Stimulated activated CD8-positive, alpha-beta memory T cell treated with anti-CD3 and anti-CD28 coated beads, Interleukin-12 subunit alpha, Interleukin-12 subunit beta, amount 100 ng/mL, for 24 hours (primary cell): ENCODE data around the gene ABCD2.
"Not testable (repeated sequence)": the region's sequence is repeated elsewhere in the genome, so short reads cannot be mapped to it uniquely, and the experiment has no call there.

Experiments used
- DNase-seq: peaks from one replicate; pipeline ENCODE4 v3.0.0-alpha.2; 2020; ENCODE audit errors: extremely low read depth

Gene ABCD2

GRCh38 chr12:39538679-39539104 is 80.9 kb downstream of the ABCD2 start:
- no peak for DNase-seq

- no peak for DNase-seq
These were observed 85.7 kb downstream of the ABCD2 start for GRCh38 chr12:39533951-39534350.

DNA sequence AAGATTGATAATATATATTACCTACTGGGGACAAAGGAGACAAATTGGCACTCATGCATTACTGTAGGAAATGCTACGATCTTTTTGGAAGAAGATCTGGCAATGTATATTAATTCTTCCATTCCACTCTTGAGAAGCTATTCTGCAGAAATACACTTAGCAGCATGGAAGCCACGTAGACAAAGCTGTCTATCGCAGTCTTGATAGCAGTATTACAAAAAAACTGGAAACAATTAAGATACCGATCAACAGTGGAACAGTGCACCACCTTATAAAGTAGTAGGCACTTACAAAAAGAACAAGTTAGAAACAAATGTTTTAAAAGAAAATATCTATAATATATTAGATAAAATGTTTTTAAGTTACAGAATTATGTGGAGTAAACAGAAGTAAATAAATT is 87.2 kb downstream of the ABCD2 start:
- DNase-seq: no peak

- DNase-seq: no peak
These were observed 92.6 kb downstream of the ABCD2 start for GRCh38 chr12:39526974-39527373.

- not testable (repeated sequence) for DNase-seq
These were observed 97.4 kb downstream of the ABCD2 start for GRCh38 chr12:39522167-39522566.

- DNase-seq: no peak
These were observed 109.6 kb downstream of the ABCD2 start for GRCh38 chr12:39510001-39510400.

- DNase-seq: no peak
These were observed 114.0 kb downstream of the ABCD2 start for GRCh38 chr12:39505554-39505953.

DNA sequence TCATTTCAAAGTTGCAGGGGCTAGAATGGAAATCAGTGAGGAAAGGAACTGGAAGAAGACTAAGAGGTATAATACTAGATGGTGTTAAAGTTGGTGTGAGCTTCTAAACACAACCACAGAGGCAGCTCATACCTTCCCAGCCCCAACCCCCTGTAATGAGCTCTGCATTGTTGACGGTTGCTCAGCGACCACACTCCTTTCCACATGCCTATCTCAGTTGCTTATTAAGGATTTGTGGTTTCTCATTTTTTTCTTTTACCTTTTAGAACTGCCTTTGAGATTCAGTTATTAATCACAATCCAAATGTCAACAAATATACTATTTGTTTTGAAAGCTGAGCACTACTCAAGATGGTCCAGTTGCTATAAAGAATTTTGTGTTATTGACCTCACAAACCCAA is 114.6 kb downstream of the ABCD2 start:
- DNase-seq: no peak

DNA sequence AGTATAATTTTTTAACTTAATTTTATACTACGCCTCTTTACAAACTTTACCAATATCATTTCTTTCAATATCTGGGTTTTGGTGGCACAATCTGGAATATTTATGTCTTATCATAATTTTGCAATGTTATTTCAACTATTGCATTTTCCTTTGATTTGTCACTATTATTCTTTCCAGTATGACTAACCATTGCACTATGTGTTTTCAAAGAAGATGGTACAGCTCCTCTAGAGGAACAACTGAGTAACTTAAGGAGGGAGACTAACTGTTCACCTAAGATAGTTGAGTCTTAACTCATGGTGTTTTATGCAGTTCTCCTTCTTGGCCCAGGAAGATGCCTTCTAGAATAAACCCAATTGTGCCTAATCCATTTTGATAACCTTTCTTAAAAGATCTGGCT is 116.2 kb downstream of the ABCD2 start:
- no peak for DNase-seq

GRCh38 chr12:39502726-39503125 is 116.9 kb downstream of the ABCD2 start:
- no peak for DNase-seq
